Ovary (tissue), 9 donors: ENCODE results near the gene THRB. TPM values are rescaled to one million over a fixed set of nuclear protein-coding genes. Genes with fewer than 3 reads are reported as not detected.

Experiments used
- DNase-seq, 5 donors: peaks; one replicate each; pipeline ENCODE4 v3.0.0-alpha.2; 2019 to 2020
- H3K27ac ChIP-seq, 2 donors: fragments of 200-600 bp; one replicate each; pipeline versions ENCODE4 v1.5.1 to v1.8.0; 2019 to 2022
- H3K27me3 ChIP-seq: fragments of 200-600 bp; one replicate; pipeline ENCODE4 v1.8.0; 2022
- H3K36me3 ChIP-seq: fragments of 200-600 bp; sonication (generic); one replicate; pipeline ENCODE4 v1.5.1; 2019
- H3K4me1 ChIP-seq: one replicate; pipeline ENCODE4 v1.8.1; 2013; ENCODE audit warnings: mild to moderate bottlenecking, moderate library complexity; ENCODE audit not compliant: insufficient read depth
- H3K4me3 ChIP-seq: fragments of 200-600 bp; sonication (generic); one replicate; pipeline ENCODE4 v1.5.1; 2017
- H3K9me3 ChIP-seq, 2 donors: fragments of 200-600 bp in 1 of 2; sonication (generic) in 1 of 2; one replicate each; pipeline versions ENCODE4 v1.5.1 to v1.8.1; 2013 to 2019; ENCODE audit warnings: mild to moderate bottlenecking in 1 of 2, moderate library complexity in 1 of 2
- EP300 ChIP-seq: sonication (generic); formaldehyde crosslinking; IDR thresholded peaks from one replicate; pipeline ENCODE4 v1.6.1; 2017; ENCODE audit warnings: antibody characterized with exemption
- POLR2A ChIP-seq: fragments of 450-650 bp; IDR thresholded peaks from one replicate; pipeline ENCODE4 v1.6.1; 2017; ENCODE audit warnings: antibody characterized with exemption, mild to moderate bottlenecking, moderate library complexity
- WGBS, 3 donors: extraction: QIAGEN DNeasy Blood & Tissue Kit in 1 of 3; methylation state at CpG; one replicate each; pipeline versions ENCODE4 v1.1.5 to v1.1.7; 2013 to 2017; 5-methylcytosine and 5-hydroxymethylcytosine counted together
- intact Hi-C, 4 donors: fragments of 100-400 bp; cut with DNase I; formaldehyde crosslinking; loops; one replicate each; pipeline versions ENCODE4 v1.11.0 to v1.15.1; 2022 to 2023
- polyA plus RNA-seq, 2 donors: library from polyadenylated mRNA; stranded (reverse); fragments of 200-250 nt in 1 of 2; fragments of 350-450 nt in 1 of 2; fragmentation: Illumina TruSeq in 1 of 2; extraction: RNeasy Lipid Tissue Mini Kit (QIAGEN cat#74804) in 1 of 2; gene quantifications; one replicate each; pipeline ENCODE4 v1.2.3, GENCODE V29; 2013 to 2014
- total RNA-seq, 7 donors: library from RNA; depleted of rRNA in 2 of 7; stranded (reverse); fragments of >200 nt in 2 of 7; fragmentation: NEBNext Ultra II Directional in 3 of 7; extraction: Animal tissue kit (Norgen Biotek cat#: 25700) in 3 of 7; gene quantifications; one replicate each; pipeline versions ENCODE4 v1.1.0 to v1.2.4, GENCODE V29; 2016 to 2023
- TF ChIP-seq, protein P1 (sequence below), 3 donors: fragments of 450-650 bp in 2 of 3; fragments of 200-600 bp in 1 of 3; IDR thresholded peaks; one replicate each; pipeline versions ENCODE4 v1.5.1 to v1.8.0; 2016 to 2022; ENCODE audit warnings: antibody characterized with exemption in 3 of 3, mild to moderate bottlenecking in 1 of 3
- donor health status: DM: no; HTN: no; CAD: no; lungs with moderate emphysema.
- donor health status: DM: no; HTN: no; CAD: no.
- donor health status: Bipolar disorder and iron deficiency.
- donor health status: DM: yes; HTN: yes; CAD: no.
- donor health status: DM: no; HTN: no; CAD: no.
- donor health status: DM: yes; HTN: yes; CAD: no.

THRB gene
- total and polyA plus RNA-seq, 9 donors, result 0.91 to 6.5 (median 3.2) TPM

DNA sequence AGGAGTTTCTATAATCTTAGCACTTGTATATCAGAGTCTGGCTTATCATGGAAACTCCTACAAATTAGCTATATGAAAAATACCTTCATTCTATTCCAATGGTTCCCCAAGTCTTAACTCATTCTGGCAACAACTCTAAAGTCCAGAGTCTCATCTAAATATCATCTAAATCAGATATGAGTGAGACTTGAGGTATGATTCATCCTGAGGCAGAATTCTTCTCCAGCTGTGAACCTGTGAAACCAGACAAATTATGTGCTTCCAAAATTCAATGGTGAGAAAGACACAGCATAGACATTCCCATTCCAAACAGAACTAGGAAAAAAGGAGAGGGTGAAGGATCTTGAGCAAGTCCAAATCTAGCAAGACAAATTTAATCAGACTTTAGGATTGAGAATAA lies 138.8 kb downstream of the THRB start:
- Histone ChIP-seq H3K4me3 (no peak overlapping the region), H3K4me1 (peaks cover 2% of the 10 kb centered on the region), H3K27me3 (no peaks in the 10 kb centered on the region), H3K9me3 (no peaks in the 10 kb centered on the region), H3K36me3 (no peaks in the 10 kb centered on the region), H3K27ac (no peak overlapping the region)
- TF ChIP-seq POLR2A (no peak), EP300 (no peak)
- TF ChIP-seq, protein P1, sequence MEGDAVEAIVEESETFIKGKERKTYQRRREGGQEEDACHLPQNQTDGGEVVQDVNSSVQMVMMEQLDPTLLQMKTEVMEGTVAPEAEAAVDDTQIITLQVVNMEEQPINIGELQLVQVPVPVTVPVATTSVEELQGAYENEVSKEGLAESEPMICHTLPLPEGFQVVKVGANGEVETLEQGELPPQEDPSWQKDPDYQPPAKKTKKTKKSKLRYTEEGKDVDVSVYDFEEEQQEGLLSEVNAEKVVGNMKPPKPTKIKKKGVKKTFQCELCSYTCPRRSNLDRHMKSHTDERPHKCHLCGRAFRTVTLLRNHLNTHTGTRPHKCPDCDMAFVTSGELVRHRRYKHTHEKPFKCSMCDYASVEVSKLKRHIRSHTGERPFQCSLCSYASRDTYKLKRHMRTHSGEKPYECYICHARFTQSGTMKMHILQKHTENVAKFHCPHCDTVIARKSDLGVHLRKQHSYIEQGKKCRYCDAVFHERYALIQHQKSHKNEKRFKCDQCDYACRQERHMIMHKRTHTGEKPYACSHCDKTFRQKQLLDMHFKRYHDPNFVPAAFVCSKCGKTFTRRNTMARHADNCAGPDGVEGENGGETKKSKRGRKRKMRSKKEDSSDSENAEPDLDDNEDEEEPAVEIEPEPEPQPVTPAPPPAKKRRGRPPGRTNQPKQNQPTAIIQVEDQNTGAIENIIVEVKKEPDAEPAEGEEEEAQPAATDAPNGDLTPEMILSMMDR (IDR thresholded peaks at IDR 0.05), result no peak
- DNase-seq, result no peak
- intact Hi-C loops, result no loop called here

DNA sequence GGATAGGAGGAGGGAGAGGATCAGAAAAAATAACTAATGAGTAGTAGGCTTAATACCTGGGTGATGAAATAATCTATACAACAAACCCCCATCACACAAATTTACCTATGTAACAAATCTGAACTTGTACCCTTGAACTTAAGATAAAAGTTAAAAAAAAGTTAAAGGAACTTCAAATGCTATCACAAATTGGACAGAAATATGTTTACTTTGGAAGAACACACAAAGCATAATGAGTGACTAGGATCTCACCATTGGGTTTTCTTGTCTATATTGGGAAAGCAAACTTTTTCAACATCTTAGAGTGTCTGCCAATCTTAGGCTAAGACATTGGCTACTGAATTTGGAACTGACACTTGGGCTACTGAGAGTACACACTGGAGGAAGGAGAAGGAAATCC lies 140.4 kb downstream of the THRB start:
- no peaks in the 10 kb centered on the region for H3K9me3 ChIP-seq
- no peak for DNase-seq
- H3K4me1 ChIP-seq, result peaks cover 2% of the 10 kb centered on the region
- H3K27me3 ChIP-seq, result no peaks in the 10 kb centered on the region
- no peak overlapping the region for H3K4me3 ChIP-seq
- no peak overlapping the region for H3K27ac ChIP-seq
- intact Hi-C loops, result no loop called here
- H3K36me3 ChIP-seq, result no peaks in the 10 kb centered on the region
- no peak for TF ChIP-seq POLR2A
- TF ChIP-seq EP300, result no peak
- TF ChIP-seq, protein P1 (IDR thresholded peaks at IDR 0.05), result no peak

DNA sequence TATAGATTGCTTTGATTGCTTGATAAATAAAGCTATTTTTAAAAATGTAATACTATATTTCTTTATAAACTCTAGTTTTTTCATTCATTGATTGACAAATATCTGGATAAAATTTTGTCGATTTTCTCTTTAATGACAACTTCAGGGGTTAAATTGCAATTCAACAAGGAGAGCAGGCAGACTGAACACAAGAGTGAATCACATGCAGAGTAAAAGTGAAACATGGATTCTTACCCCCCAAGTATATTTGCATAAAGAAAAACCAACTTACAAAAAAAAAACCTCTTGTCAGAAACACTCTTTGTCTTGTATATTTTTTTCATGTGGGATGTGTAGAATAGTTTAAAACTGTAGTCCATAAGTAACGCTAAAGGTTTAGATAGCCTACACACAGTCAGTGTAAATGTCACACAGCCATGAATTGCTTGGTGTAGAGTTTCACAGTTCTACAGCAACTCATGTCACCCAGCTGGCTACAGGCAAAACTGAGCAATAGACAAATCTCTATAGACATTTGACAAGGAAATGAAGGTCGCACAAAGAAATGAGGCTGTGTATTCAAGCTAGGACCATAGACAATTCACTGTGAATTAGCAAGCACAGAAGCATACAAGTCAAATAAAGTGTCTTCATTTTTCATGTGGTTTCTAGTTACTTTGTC lies 141.6 kb downstream of the THRB start:
- Histone ChIP-seq H3K4me3 (no peak overlapping the region), H3K9me3 (no peaks in the 10 kb centered on the region), H3K27ac (no peak overlapping the region), H3K27me3 (no peaks in the 10 kb centered on the region), H3K36me3 (no peaks in the 10 kb centered on the region), H3K4me1 (peaks cover 2% of the 10 kb centered on the region)
- 76 to 91% (median 87%) methylated on average over 3 of the region's 3 CpGs for WGBS, 3 donors
- DNase-seq, result no peak
- intact Hi-C loops, result no loop called here
- no peak for TF ChIP-seq EP300

DNA sequence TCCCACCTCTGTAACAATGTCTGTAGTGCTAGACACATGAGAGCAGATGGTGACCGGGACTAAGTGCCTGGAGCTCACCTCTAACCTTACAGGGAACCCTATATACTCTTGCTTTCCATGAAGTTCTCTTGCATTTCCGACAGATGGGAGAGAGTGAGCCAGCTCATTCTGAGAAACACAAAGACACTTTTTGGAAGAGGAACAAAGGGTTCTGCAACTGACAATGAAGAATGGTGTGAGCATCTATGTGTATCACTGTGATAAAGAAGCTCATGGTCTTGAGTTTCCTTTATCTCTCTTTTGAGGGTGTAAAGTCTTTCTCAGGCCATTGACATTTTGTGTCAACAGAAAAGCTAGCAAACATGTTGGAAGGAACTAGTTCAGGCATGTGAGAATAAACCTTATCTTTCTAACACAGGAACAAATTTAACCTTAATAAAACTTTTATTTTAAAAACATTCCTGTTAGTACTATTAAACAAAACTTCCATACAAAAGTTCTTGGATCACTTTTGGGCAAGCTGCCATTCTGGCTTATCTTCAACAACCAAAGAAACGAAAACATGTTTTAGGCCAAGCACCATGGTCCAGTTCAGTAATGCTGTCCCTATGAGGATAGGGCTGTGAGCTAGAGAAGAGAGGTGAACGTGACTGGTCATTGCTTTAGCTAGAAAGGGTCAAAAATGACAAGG lies 142.7 kb downstream of the THRB start:
- intact Hi-C loops, result no loop called here
- Histone ChIP-seq H3K4me1 (peaks cover 2% of the 10 kb centered on the region), H3K27ac (no peak overlapping the region), H3K36me3 (no peaks in the 10 kb centered on the region), H3K4me3 (no peak overlapping the region), H3K9me3 (no peaks in the 10 kb centered on the region), H3K27me3 (no peaks in the 10 kb centered on the region)
- DNase-seq, result peak; percentile 38 to 76 (median 66)
- TF ChIP-seq POLR2A, result no peak
- TF ChIP-seq, protein P1 (IDR thresholded peaks at IDR 0.05), result no peak
- TF ChIP-seq EP300, result no peak
- WGBS, 3 donors, result 3 to 8% (median 7%) methylated on average over 4 of the region's 4 CpGs

DNA sequence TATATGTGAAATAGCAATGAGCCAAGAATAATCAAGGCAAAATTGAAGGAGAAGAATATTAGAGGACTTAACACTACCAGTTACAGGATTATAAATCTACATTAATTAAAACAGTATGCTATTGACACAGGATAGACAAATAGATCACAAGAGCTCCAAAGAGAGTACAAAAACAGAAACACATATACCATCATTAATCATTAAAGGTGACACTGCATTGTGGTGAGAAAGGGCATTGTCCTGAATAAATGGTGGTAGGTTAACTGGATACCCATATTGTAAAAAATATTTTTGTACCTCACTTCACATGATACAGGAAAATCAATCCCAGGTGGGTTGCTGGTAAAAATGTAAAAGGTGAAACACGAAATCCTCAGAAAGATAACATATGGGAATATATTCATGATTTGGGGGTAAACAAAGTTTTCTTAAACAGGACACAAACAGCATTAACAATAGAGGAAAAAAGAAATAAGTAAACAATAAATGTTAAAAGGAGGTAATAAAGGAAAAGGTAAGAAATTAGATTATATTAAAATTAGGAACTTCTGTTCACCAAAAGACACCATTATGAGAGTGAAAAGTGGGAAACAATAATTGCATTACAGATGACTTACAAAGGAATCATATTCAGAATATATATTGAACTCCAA lies 145.2 kb downstream of the THRB start:
- no peaks in the 10 kb centered on the region for H3K9me3 ChIP-seq
- no peak for DNase-seq

More for the DNA sequence above, 145.2 kb downstream of the THRB start:
- intact Hi-C loops, result no loop called here
- peaks cover 2% of the 10 kb centered on the region for H3K4me1 ChIP-seq
- no peaks in the 10 kb centered on the region for H3K36me3 ChIP-seq
- no peak overlapping the region for H3K27ac ChIP-seq
- H3K27me3 ChIP-seq, result no peaks in the 10 kb centered on the region
- WGBS, 3 donors, result 87 to 98% (median 96%) methylated on average over 1 of the region's 1 CpG
- TF ChIP-seq POLR2A (no peak), EP300 (no peak)
- TF ChIP-seq, protein P1 (IDR thresholded peaks at IDR 0.05), result no peak
- H3K4me3 ChIP-seq, result no peak overlapping the region
